Body of pancreas (tissue), 4 donors: ENCODE results near the gene RNF157. TPM values are rescaled to one million over a fixed set of nuclear protein-coding genes. Genes with fewer than 3 reads are reported as not detected.
A peak's percentile ranks its signal among the peaks of the same experiment; 100 is the strongest.

Experiments
- ATAC-seq: fragments of 150-250 bp; one replicate; pipeline ENCODE4 v1.9.1; 2016
- DNase-seq, 4 donors: peaks; one replicate each; pipeline ENCODE4 v3.0.0-alpha.2; 2019
- H3K27ac ChIP-seq, 4 donors: fragments of 200-600 bp; sonication (generic); 1 replicate in 3 of 4; 2 replicates in 1 of 4; pipeline versions ENCODE4 v1.5.1 to v1.6.1; 2016 to 2019; ENCODE audit warnings: mild to moderate bottlenecking in 1 of 4, mixed read lengths in 1 of 4, moderate library complexity in 1 of 4
- H3K27me3 ChIP-seq, 2 donors: fragments of 200-600 bp; sonication (generic); one replicate each; pipeline ENCODE4 v1.6.0; 2016; ENCODE audit warnings: mild to moderate bottlenecking in 1 of 2
- H3K36me3 ChIP-seq, 2 donors: fragments of 200-600 bp; sonication (generic); replicated peaks in 1 of 2; 2 replicates each; pipeline ENCODE4 v1.5.1; 2016; ENCODE audit warnings: low read depth in 2 of 2; ENCODE audit not compliant: insufficient read depth in 1 of 2
- H3K4me1 ChIP-seq: fragments of 200-600 bp; sonication (generic); one replicate; pipeline ENCODE4 v1.6.0; 2016
- H3K4me3 ChIP-seq, 2 donors: fragments of 200-600 bp; sonication (generic); 1 replicate in 1 of 2; 2 replicates in 1 of 2; pipeline ENCODE4 v1.5.1; 2016 to 2019
- H3K9me3 ChIP-seq, 3 donors: fragments of 200-600 bp; sonication (generic); 1 replicate in 2 of 3; 2 replicates in 1 of 3; pipeline ENCODE4 v1.5.1; 2016
- POLR2A ChIP-seq, 3 donors: fragments of 450-650 bp; IDR thresholded peaks; one replicate each; pipeline ENCODE4 v1.6.1; 2016; ENCODE audit warnings: antibody characterized with exemption in 3 of 3, mild to moderate bottlenecking in 2 of 3
- WGBS, 2 donors: methylation state at CpG; one replicate each; pipeline ENCODE4 v1.1.5; 2017; 5-methylcytosine and 5-hydroxymethylcytosine counted together
- intact Hi-C: fragments of 100-400 bp; cut with DNase I; formaldehyde crosslinking; loops from one replicate; pipeline ENCODE4 v1.15.1; 2023
- total RNA-seq, 2 donors: library from RNA; depleted of rRNA; stranded (reverse); fragments of >200 nt; gene quantifications; one replicate each; pipeline ENCODE4 v1.1.0, GENCODE V29; 2016
- TF ChIP-seq, protein P1 (sequence below), 7 experiments: fragments of 450-650 bp in 4 of 7; fragments of 200-600 bp in 3 of 7; sonication (generic) in 3 of 7; IDR thresholded peaks; one replicate each; pipeline ENCODE4 v1.5.1; 2016 to 2019; ENCODE audit warnings: antibody characterized with exemption in 7 of 7

RNF157 gene
- total RNA-seq, 2 donors from 2014 or later = 4.7 to 29.3 TPM

DNA sequence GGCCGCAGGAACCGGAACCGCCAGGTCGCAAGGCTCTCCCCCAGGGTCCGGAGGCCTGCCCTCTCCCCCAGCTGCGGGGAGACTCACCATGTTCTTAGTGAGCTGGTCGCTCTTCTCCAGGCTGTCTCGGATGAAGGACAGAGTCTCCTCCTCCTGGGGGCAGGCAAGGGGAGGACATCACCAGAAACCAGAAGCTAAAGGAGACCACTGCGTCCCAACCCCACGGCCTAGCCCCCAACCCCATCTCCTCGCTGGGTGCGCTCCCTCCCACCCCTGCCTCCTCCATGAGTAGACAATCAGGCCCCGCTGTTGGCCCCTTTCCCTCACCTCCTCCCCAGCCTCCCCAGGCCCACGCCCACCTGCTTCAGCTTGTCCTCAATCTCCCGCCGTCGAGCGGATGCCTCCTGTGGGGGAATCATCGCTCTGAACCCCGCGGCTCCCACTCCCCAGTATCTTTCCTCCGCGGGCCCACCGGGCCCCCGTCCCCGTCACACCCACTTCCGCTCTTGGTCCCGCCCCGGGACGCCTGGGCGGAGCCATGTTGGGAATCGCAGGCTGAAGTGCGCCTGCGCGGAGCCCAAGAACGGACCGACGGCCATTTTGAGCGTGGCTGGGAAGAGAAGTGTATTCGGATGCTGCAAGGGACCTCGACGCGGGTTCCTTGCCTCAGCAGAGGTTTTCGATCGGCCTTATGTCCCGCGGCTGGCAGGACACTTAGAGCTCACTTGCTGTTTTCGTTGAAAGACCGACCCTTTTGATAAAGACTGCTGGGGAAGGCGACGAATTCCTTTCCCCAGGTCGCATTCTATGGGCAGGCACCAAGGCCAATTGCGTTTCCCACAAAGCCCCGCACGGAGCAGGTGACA is 136.8 kb downstream of the RNF157 start, which contains the start of gene EXOC7:
Gene EXOC7, minus strand, starts transcription at position 514 of the 866 bp plus-strand sequence. Its CDS starts 95 bp downstream, at position 419.
- intact Hi-C loops = no loop called here
- peak; percentile 94 for ATAC-seq
- WGBS, 2 donors = 4 to 13% methylated on average over 24 to 53 of the region's 55 CpGs

DNA sequence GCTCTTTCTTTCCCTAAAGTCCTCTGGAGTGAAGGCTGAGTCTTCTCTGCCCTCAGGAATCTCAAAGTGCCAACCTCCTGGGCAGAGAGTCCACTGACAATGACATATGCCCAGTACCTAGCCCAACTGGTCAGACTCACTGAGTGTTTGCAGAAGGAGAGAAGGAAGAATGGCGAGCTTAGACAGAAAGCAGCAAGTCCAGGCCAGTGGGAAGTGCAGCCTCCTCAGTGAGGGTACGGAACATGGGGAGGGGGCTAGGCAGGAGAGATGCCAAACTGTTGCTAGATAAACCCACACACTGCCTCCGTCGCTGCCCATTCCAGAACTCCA is 137.4 kb downstream of the RNF157 start:
- peaks cover 0 to 11% of the 10 kb centered on the region in 2 donors for H3K36me3 ChIP-seq
- H3K27ac ChIP-seq = peak overlapping the region in 3 of 4 donors; percentile 41 to 76 (median 71)
- H3K9me3 ChIP-seq = no peaks in the 10 kb centered on the region
- DNase-seq = no peak
- peaks cover 24% of the 10 kb centered on the region for H3K4me1 ChIP-seq
- TF ChIP-seq POLR2A (IDR thresholded peaks at IDR 0.05) = no peak
- TF ChIP-seq, protein P1, sequence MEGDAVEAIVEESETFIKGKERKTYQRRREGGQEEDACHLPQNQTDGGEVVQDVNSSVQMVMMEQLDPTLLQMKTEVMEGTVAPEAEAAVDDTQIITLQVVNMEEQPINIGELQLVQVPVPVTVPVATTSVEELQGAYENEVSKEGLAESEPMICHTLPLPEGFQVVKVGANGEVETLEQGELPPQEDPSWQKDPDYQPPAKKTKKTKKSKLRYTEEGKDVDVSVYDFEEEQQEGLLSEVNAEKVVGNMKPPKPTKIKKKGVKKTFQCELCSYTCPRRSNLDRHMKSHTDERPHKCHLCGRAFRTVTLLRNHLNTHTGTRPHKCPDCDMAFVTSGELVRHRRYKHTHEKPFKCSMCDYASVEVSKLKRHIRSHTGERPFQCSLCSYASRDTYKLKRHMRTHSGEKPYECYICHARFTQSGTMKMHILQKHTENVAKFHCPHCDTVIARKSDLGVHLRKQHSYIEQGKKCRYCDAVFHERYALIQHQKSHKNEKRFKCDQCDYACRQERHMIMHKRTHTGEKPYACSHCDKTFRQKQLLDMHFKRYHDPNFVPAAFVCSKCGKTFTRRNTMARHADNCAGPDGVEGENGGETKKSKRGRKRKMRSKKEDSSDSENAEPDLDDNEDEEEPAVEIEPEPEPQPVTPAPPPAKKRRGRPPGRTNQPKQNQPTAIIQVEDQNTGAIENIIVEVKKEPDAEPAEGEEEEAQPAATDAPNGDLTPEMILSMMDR (IDR thresholded peaks at IDR 0.05) = no peak
- no peaks in the 10 kb centered on the region for H3K27me3 ChIP-seq
- 0% methylated on average over 2 to 4 of the region's 4 CpGs for WGBS, 2 donors
- intact Hi-C loops = no loop called here
- peak; percentile 7 for ATAC-seq
- peak overlapping the region; percentile 50 to 77 for H3K4me3 ChIP-seq

More for the DNA sequence above, 136.8 kb downstream of the RNF157 start, which contains the start of gene EXOC7:
- peak in 2 of 3 donors; percentile 54 to 72 for TF ChIP-seq POLR2A (IDR thresholded peaks at IDR 0.05)
- TF ChIP-seq, protein P1 (IDR thresholded peaks at IDR 0.05) = no peak
- Histone ChIP-seq H3K4me3 (peak within 1 kb of the TSS; percentile 50 to 77), H3K4me1 (peaks cover 24% of the 10 kb centered on the region), H3K36me3 (peaks cover 0 to 11% of the 10 kb centered on the region in 2 donors), H3K9me3 (no peaks in the 10 kb centered on the region), H3K27ac (peak within 1 kb of the TSS; percentile 41 to 76 (median 74)), H3K27me3 (no peaks in the 10 kb centered on the region)
- DNase-seq = peak; percentile 90 to 93 (median 92)

DNA sequence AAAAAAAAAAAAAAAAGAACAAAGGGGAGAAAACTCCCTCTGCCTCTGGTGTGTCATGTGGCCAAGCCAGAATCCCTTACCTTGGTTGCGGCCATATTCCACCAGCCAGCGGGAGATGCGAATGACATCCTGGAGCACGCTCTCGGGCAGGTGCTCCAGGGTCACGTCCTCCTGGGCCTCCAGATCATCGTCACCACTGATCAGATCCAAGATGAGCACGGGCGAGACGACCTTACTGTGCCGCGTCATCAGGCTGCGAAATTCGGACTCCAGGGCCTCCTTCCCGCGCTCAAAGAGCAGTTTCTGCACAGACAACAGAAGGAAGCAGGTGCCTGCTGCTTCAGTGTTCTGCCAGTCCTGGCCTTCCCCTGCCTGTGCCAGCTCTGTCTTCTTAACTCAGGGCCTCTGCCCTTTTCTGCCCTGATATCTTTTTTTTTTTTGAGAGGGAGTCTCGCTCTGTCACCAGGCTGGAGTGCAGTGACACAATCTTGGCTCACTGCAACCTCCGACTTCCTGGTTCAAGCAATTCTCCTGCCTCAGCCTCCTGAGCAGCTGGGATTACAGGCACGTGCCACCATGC is 142.5 kb downstream of the RNF157 start:
- intact Hi-C loops = no loop called here
- no peak for TF ChIP-seq POLR2A (IDR thresholded peaks at IDR 0.05)
- TF ChIP-seq, protein P1 (IDR thresholded peaks at IDR 0.05) = no peak
- Histone ChIP-seq H3K4me3 (no peak overlapping the region), H3K4me1 (peaks cover 7% of the 10 kb centered on the region), H3K27me3 (no peaks in the 10 kb centered on the region), H3K9me3 (no peaks in the 10 kb centered on the region), H3K36me3 (peaks cover 0 to 33% of the 10 kb centered on the region in 2 donors), H3K27ac (no peak overlapping the region)
- ATAC-seq = no peak
- 94 to 97% methylated on average over 9 to 19 of the region's 19 CpGs for WGBS, 2 donors
- no peak for DNase-seq

DNA sequence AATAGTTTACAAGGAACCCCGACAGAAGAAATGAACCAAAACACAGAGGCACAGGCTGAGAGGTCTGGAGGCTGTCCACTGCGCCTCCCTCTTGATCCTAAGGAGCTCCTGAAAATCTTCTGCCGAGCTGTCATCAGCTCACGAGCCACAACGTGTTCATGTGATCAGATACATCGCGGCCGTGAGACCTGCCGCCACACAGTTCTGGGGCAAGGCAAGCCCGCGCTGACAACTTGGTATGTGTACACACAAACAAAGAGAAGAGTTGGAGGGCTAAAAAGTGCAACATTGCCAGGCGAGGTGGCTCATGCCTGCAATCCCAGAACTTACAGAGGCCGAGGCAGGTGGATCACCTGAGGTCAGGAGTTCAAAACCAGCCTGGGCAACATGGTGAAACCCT is 144.3 kb downstream of the RNF157 start:
- WGBS, 2 donors = 87 to 89% methylated on average over 13 of the region's 13 CpGs
- intact Hi-C loops = no loop called here
- no peak for ATAC-seq

More for the DNA sequence above, 144.3 kb downstream of the RNF157 start:
- Histone ChIP-seq H3K4me3 (no peak overlapping the region), H3K27ac (no peak overlapping the region), H3K9me3 (no peaks in the 10 kb centered on the region), H3K27me3 (no peaks in the 10 kb centered on the region), H3K36me3 (peaks cover 0 to 28% of the 10 kb centered on the region in 2 donors), H3K4me1 (no peaks in the 10 kb centered on the region)
- no peak for DNase-seq
- TF ChIP-seq, protein P1 (IDR thresholded peaks at IDR 0.05) = no peak
- TF ChIP-seq POLR2A (IDR thresholded peaks at IDR 0.05) = no peak
